K562 (cell line): ENCODE data around the gene CALM1.

ENCODE experiments used
- CBFB ChIP-seq: sonication (generic); formaldehyde crosslinking; IDR thresholded peaks from 2 replicates; pipeline ENCODE4 v1.4.0; 2020; ENCODE audit warnings: mild to moderate bottlenecking, missing genetic modification reagents
- CHD1 ChIP-seq: fragments of 200-600 bp; sonication (generic); IDR thresholded peaks from one replicate; pipeline ENCODE4 v1.6.1; 2012; ENCODE audit warnings: mild to moderate bottlenecking, moderate library complexity, low read length, inconsistent platforms
- FOXA1 ChIP-seq: fragments of 450-650 bp; IDR thresholded peaks from 2 replicates; pipeline ENCODE4 v1.6.1; 2016; ENCODE audit warnings: mild to moderate bottlenecking, borderline replicate concordance
- GABPA ChIP-seq: fragments of 200-800 bp; sonication (Bioruptor generic); conservative IDR thresholded peaks from 2 replicates; pipeline ENCODE4 v1.6.1; 2016; ENCODE audit warnings: low read depth, missing genetic modification characterization, missing compliant biosample characterization
- JUN ChIP-seq, 2 experiments: sonication (generic) in 1 of 2; formaldehyde crosslinking in 1 of 2; IDR thresholded peaks; 2 replicates each; pipeline versions ENCODE4 v1.6.1 to v1.8.0; 2012 to 2022; ENCODE audit warnings: borderline replicate concordance in 2 of 2, mild to moderate bottlenecking in 2 of 2, improper control_type of control experiment in 1 of 2, low read depth in 1 of 2, low read length in 1 of 2, missing genetic modification reagents in 1 of 2
- PHF21A ChIP-seq: fragments of 450-650 bp; IDR thresholded peaks from 2 replicates; pipeline ENCODE4 v1.6.1; 2017; ENCODE audit warnings: low read depth, borderline replicate concordance
- SP1 ChIP-seq: sonication (generic); formaldehyde crosslinking; IDR thresholded peaks from 2 replicates; pipeline ENCODE4 v1.8.1; 2022; ENCODE audit warnings: mild to moderate bottlenecking, missing genetic modification reagents
- TCF3 ChIP-seq: sonication (generic); formaldehyde crosslinking; IDR thresholded peaks from 2 replicates; pipeline ENCODE4 v1.4.0; 2020; ENCODE audit warnings: mild to moderate bottlenecking, missing genetic modification reagents
- TF ChIP-seq, protein P1 (sequence below): sonication (generic); formaldehyde crosslinking; IDR thresholded peaks from 2 replicates; pipeline ENCODE4 v1.8.1; 2023; ENCODE audit warnings: mild to moderate bottlenecking, missing genetic modification reagents
- TF ChIP-seq, protein P2 (sequence below): fragments of 450-650 bp; IDR thresholded peaks from 2 replicates; pipeline ENCODE4 v1.6.1; 2016; ENCODE audit warnings: borderline replicate concordance
- TF ChIP-seq, protein P3 (sequence below), 3 experiments: IDR thresholded peaks in 2 of 3; conservative IDR thresholded peaks in 1 of 3; 2 replicates each; pipeline ENCODE4 v1.5.1; 2011 to 2012; ENCODE audit warnings: low read length in 3 of 3, mild to moderate bottlenecking in 3 of 3, control low read depth in 2 of 3, improper control_type of control experiment in 1 of 3, inconsistent platforms in 1 of 3, low read depth in 1 of 3, mixed read lengths in 1 of 3, moderate library complexity in 1 of 3; ENCODE audit not compliant: insufficient read depth in 2 of 3
- TF ChIP-seq, protein P4 (sequence below): sonication (generic); formaldehyde crosslinking; IDR thresholded peaks from 2 replicates; pipeline ENCODE4 v1.8.0; 2022; ENCODE audit warnings: mild to moderate bottlenecking, low read depth, missing genetic modification reagents

DNA sequence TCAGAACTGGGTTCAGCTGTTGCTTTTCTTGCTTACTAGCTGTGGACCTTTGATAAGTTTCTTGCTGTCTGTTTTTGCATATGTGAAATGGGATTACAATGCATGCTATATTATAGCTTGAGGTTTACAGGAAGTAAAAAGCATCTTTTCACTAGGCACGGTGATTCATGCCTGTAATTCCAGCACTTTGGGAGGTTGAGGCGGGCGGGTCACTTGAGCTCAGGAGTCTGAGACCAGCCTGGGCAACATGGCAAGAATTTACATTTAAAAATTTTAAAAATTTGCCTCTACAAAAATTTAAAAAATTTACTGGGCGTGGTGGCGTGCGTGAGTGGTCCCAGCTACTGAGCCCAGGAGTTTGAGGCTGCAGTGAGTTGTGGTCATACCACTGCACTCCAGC is 42.0 kb downstream of the CALM1 start:
- TF ChIP-seq PHF21A (no peak), JUN (IDR thresholded peaks at IDR 0.05; ENCODE audit: borderline replicate concordance, low read depth, low read length) (no peak), JUN (CRISPR knock-in tag; IDR thresholded peaks at IDR 0.05; ENCODE audit: borderline replicate concordance) (no peak), CBFB (no peak), TCF3 (CRISPR knock-in tag) (no peak), CHD1 (no peak), FOXA1 (no peak), GABPA (tag) (no peak), SP1 (CRISPR knock-in tag) (no peak)
- TF ChIP-seq, protein P1, sequence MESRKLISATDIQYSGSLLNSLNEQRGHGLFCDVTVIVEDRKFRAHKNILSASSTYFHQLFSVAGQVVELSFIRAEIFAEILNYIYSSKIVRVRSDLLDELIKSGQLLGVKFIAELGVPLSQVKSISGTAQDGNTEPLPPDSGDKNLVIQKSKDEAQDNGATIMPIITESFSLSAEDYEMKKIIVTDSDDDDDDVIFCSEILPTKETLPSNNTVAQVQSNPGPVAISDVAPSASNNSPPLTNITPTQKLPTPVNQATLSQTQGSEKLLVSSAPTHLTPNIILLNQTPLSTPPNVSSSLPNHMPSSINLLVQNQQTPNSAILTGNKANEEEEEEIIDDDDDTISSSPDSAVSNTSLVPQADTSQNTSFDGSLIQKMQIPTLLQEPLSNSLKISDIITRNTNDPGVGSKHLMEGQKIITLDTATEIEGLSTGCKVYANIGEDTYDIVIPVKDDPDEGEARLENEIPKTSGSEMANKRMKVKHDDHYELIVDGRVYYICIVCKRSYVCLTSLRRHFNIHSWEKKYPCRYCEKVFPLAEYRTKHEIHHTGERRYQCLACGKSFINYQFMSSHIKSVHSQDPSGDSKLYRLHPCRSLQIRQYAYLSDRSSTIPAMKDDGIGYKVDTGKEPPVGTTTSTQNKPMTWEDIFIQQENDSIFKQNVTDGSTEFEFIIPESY: no peak
- TF ChIP-seq, protein P2, sequence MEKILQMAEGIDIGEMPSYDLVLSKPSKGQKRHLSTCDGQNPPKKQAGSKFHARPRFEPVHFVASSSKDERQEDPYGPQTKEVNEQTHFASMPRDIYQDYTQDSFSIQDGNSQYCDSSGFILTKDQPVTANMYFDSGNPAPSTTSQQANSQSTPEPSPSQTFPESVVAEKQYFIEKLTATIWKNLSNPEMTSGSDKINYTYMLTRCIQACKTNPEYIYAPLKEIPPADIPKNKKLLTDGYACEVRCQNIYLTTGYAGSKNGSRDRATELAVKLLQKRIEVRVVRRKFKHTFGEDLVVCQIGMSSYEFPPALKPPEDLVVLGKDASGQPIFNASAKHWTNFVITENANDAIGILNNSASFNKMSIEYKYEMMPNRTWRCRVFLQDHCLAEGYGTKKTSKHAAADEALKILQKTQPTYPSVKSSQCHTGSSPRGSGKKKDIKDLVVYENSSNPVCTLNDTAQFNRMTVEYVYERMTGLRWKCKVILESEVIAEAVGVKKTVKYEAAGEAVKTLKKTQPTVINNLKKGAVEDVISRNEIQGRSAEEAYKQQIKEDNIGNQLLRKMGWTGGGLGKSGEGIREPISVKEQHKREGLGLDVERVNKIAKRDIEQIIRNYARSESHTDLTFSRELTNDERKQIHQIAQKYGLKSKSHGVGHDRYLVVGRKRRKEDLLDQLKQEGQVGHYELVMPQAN: no peak
- TF ChIP-seq, protein P3, sequence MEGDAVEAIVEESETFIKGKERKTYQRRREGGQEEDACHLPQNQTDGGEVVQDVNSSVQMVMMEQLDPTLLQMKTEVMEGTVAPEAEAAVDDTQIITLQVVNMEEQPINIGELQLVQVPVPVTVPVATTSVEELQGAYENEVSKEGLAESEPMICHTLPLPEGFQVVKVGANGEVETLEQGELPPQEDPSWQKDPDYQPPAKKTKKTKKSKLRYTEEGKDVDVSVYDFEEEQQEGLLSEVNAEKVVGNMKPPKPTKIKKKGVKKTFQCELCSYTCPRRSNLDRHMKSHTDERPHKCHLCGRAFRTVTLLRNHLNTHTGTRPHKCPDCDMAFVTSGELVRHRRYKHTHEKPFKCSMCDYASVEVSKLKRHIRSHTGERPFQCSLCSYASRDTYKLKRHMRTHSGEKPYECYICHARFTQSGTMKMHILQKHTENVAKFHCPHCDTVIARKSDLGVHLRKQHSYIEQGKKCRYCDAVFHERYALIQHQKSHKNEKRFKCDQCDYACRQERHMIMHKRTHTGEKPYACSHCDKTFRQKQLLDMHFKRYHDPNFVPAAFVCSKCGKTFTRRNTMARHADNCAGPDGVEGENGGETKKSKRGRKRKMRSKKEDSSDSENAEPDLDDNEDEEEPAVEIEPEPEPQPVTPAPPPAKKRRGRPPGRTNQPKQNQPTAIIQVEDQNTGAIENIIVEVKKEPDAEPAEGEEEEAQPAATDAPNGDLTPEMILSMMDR (IDR thresholded peaks at IDR 0.05 in 2 of 3, conservative IDR thresholded peaks at IDR 0.05 in 1 of 3; ENCODE audit: insufficient read depth in 2 of 3, low read depth in 1 of 3, low read length in 3 of 3): no peak
- TF ChIP-seq, protein P4, sequence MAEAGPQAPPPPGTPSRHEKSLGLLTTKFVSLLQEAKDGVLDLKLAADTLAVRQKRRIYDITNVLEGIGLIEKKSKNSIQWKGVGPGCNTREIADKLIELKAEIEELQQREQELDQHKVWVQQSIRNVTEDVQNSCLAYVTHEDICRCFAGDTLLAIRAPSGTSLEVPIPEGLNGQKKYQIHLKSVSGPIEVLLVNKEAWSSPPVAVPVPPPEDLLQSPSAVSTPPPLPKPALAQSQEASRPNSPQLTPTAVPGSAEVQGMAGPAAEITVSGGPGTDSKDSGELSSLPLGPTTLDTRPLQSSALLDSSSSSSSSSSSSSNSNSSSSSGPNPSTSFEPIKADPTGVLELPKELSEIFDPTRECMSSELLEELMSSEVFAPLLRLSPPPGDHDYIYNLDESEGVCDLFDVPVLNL (CRISPR knock-in tag): no peak
